Measurements from ENCODE around the gene OTOP2.

GRCh38 chr17:74935585-74936469, 11.8 kb downstream of the OTOP2 start, which contains the start of gene OTOP3:
- no peak for TF ChIP-seq ZNF488 (tag by site-specific recombination; IDR thresholded peaks at IDR 0.05)
- TF ChIP-seq CTCF (tag by site-specific recombination; IDR thresholded peaks at IDR 0.05) = no peak
- TF ChIP-seq ZNF529 (tag by site-specific recombination; IDR thresholded peaks at IDR 0.05; ENCODE audit: insufficient replicate concordance) = no peak
- no peak for TF ChIP-seq HOXC10 (CRISPR knock-in tag; IDR thresholded peaks at IDR 0.05)
- TF ChIP-seq SCRT2 (tag by site-specific recombination; IDR thresholded peaks at IDR 0.05) = no peak
- no peak for TF ChIP-seq ZNF335 (tag by site-specific recombination; conservative IDR thresholded peaks at IDR 0.05)
- no peak for TF ChIP-seq GLI2 (tag by site-specific recombination; IDR thresholded peaks at IDR 0.05; ENCODE audit: borderline replicate concordance, low read depth)
- TF ChIP-seq ZNF24 (tag by site-specific recombination; IDR thresholded peaks at IDR 0.05) = no peak
- no peak for TF ChIP-seq ZNF274 (IDR thresholded peaks at IDR 0.05; ENCODE audit: low read length)
- TF ChIP-seq ZNF274 (tag by site-specific recombination; IDR thresholded peaks at IDR 0.05; ENCODE audit: borderline replicate concordance) = no peak

All from HEK293 (cell line).